Adipocyte (in vitro differentiated cells): ENCODE data around the gene RIN3.

ENCODE experiments used
- DNase-seq: peaks from one replicate; pipeline ENCODE4 v3.0.0-alpha.2; 2015; ENCODE audit warnings: low read depth
- H3K27me3 ChIP-seq: replicated peaks from 2 replicates; pipeline ENCODE4 v1.7.0; 2013; ENCODE audit warnings: mild to moderate bottlenecking, low read length, moderate library complexity; ENCODE audit not compliant: control insufficient read depth, insufficient read depth
- H3K36me3 ChIP-seq: 2 replicates; pipeline ENCODE4 v1.7.0; 2013; ENCODE audit warnings: low read length, mild to moderate bottlenecking, moderate library complexity; ENCODE audit not compliant: control insufficient read depth, insufficient read depth, severe bottlenecking
- H3K4me1 ChIP-seq: 2 replicates; pipeline ENCODE4 v1.7.0; 2013; ENCODE audit warnings: mild to moderate bottlenecking, low read length, moderate library complexity; ENCODE audit not compliant: control insufficient read depth, insufficient read depth
- H3K4me3 ChIP-seq: 2 replicates; pipeline ENCODE4 v1.7.0; 2013; ENCODE audit warnings: mild to moderate bottlenecking, low read length, moderate library complexity
- H3K9ac ChIP-seq: 2 replicates; pipeline ENCODE4 v1.7.0; 2013; ENCODE audit warnings: mild to moderate bottlenecking, low read length, moderate library complexity
- H3K9me3 ChIP-seq: 2 replicates; pipeline ENCODE4 v1.7.0; 2013; ENCODE audit warnings: mild to moderate bottlenecking, low read length, moderate library complexity; ENCODE audit not compliant: control insufficient read depth

The RIN3 gene

GRCh38 chr14:92487513-92488133, 26.0 kb upstream of the RIN3 start:
- Histone ChIP-seq H3K4me3 (no peak overlapping the region), H3K27me3 (peaks cover 13% of the 10 kb centered on the region), H3K4me1 (peaks cover 8% of the 10 kb centered on the region), H3K9ac (no peak overlapping the region), H3K9me3 (no peaks in the 10 kb centered on the region), H3K36me3 (no peaks in the 10 kb centered on the region)
- DNase-seq: no peak

GRCh38 chr14:92489394-92490238, 24.0 kb upstream of the RIN3 start:
- H3K27me3 ChIP-seq: peaks cover 3% of the 10 kb centered on the region
- no peak overlapping the region for H3K9ac ChIP-seq
- H3K4me3 ChIP-seq: no peak overlapping the region
- H3K36me3 ChIP-seq: no peaks in the 10 kb centered on the region
- H3K9me3 ChIP-seq: no peaks in the 10 kb centered on the region
- no peak for DNase-seq
- peaks cover 17% of the 10 kb centered on the region for H3K4me1 ChIP-seq

- Histone ChIP-seq H3K27me3 (no peaks in the 10 kb centered on the region), H3K36me3 (no peaks in the 10 kb centered on the region), H3K9me3 (no peaks in the 10 kb centered on the region), H3K4me1 (peaks cover 17% of the 10 kb centered on the region), H3K4me3 (no peak overlapping the region), H3K9ac (no peak overlapping the region)
- no peak for DNase-seq
Measured at GRCh38 chr14:92490239-92490959, 23.2 kb upstream of the RIN3 start.

GRCh38 chr14:92491782-92492181, 21.8 kb upstream of the RIN3 start:
- Histone ChIP-seq H3K27me3 (no peaks in the 10 kb centered on the region), H3K4me3 (no peak overlapping the region), H3K36me3 (no peaks in the 10 kb centered on the region), H3K9me3 (no peaks in the 10 kb centered on the region), H3K9ac (no peak overlapping the region), H3K4me1 (peaks cover 17% of the 10 kb centered on the region)
- DNase-seq: no peak

- Histone ChIP-seq H3K36me3 (no peaks in the 10 kb centered on the region), H3K9me3 (no peaks in the 10 kb centered on the region)
- DNase-seq: no peak
Measured at GRCh38 chr14:92492258-92492657, 21.3 kb upstream of the RIN3 start.

GRCh38 chr14:92493024-92493423, 20.6 kb upstream of the RIN3 start:
- Histone ChIP-seq H3K9ac (no peak overlapping the region), H3K36me3 (no peaks in the 10 kb centered on the region), H3K4me3 (no peak overlapping the region), H3K9me3 (no peaks in the 10 kb centered on the region), H3K27me3 (no peaks in the 10 kb centered on the region), H3K4me1 (peaks cover 17% of the 10 kb centered on the region)
- no peak for DNase-seq

More at GRCh38 chr14:92492258-92492657, 21.3 kb upstream of the RIN3 start:
- Histone ChIP-seq H3K9ac (no peak overlapping the region), H3K27me3 (no peaks in the 10 kb centered on the region), H3K4me1 (peaks cover 17% of the 10 kb centered on the region), H3K4me3 (no peak overlapping the region)

GRCh38 chr14:92493492-92493891, 20.1 kb upstream of the RIN3 start:
- H3K27me3 ChIP-seq: no peaks in the 10 kb centered on the region
- no peak for DNase-seq
- H3K9ac ChIP-seq: no peak overlapping the region
- no peak overlapping the region for H3K4me3 ChIP-seq
- no peaks in the 10 kb centered on the region for H3K9me3 ChIP-seq
- H3K36me3 ChIP-seq: no peaks in the 10 kb centered on the region
- peaks cover 17% of the 10 kb centered on the region for H3K4me1 ChIP-seq

GRCh38 chr14:92494512-92494911, 19.1 kb upstream of the RIN3 start:
- no peaks in the 10 kb centered on the region for H3K27me3 ChIP-seq
- no peak overlapping the region for H3K9ac ChIP-seq
- no peaks in the 10 kb centered on the region for H3K36me3 ChIP-seq
- H3K9me3 ChIP-seq: no peaks in the 10 kb centered on the region
- no peak for DNase-seq
- peaks cover 17% of the 10 kb centered on the region for H3K4me1 ChIP-seq
- H3K4me3 ChIP-seq: no peak overlapping the region

GRCh38 chr14:92495027-92495426, 18.6 kb upstream of the RIN3 start:
- Histone ChIP-seq H3K4me1 (peaks cover 17% of the 10 kb centered on the region), H3K9ac (no peak overlapping the region), H3K9me3 (no peaks in the 10 kb centered on the region), H3K36me3 (no peaks in the 10 kb centered on the region), H3K27me3 (no peaks in the 10 kb centered on the region), H3K4me3 (no peak overlapping the region)
- peak; percentile 82 for DNase-seq

GRCh38 chr14:92496191-92496857, 17.3 kb upstream of the RIN3 start:
- H3K9ac ChIP-seq: no peak overlapping the region
- no peaks in the 10 kb centered on the region for H3K27me3 ChIP-seq
- DNase-seq: no peak
- peaks cover 25% of the 10 kb centered on the region for H3K4me1 ChIP-seq
- no peak overlapping the region for H3K4me3 ChIP-seq
- H3K9me3 ChIP-seq: no peaks in the 10 kb centered on the region
- H3K36me3 ChIP-seq: no peaks in the 10 kb centered on the region

GRCh38 chr14:92497391-92497790, 16.2 kb upstream of the RIN3 start:
- Histone ChIP-seq H3K9me3 (no peaks in the 10 kb centered on the region), H3K36me3 (no peaks in the 10 kb centered on the region), H3K27me3 (no peaks in the 10 kb centered on the region), H3K9ac (no peak overlapping the region), H3K4me1 (peaks cover 30% of the 10 kb centered on the region), H3K4me3 (no peak overlapping the region)
- DNase-seq: no peak
